ENCODE measurements around the gene ZNF695. TPM values are rescaled to one million over a fixed set of nuclear protein-coding genes. Genes with fewer than 3 reads are reported as not detected.

The ZNF695 gene
- total and polyA plus RNA-seq, 11 donors = 0.06 to 0.53 TPM; not detected in 9

GRCh38 chr1:246954126-246954525 is 53.7 kb downstream of the ZNF695 start:
- intact Hi-C loops (cut with DNase I) = no loop called here
- no peaks in the 10 kb centered on the region for H3K9me3 ChIP-seq
- H3K36me3 ChIP-seq = no peaks in the 10 kb centered on the region
- ATAC-seq (peak in 1 of 4 donors; percentile 36), DNase-seq (no peak)
- no peaks in the 10 kb centered on the region for H3K4me1 ChIP-seq
- WGBS, 4 donors = 72 to 82% (median 75%) methylated on average over 4 of the region's 4 CpGs
- no peaks in the 10 kb centered on the region for H3K27me3 ChIP-seq
- no peak overlapping the region for H3K4me3 ChIP-seq
- H3K27ac ChIP-seq = no peak overlapping the region
- no peak for TF ChIP-seq CTCF (IDR thresholded peaks at IDR 0.05)

- no peaks in the 10 kb centered on the region for H3K27me3 ChIP-seq
Measured at GRCh38 chr1:246951413-246951812, 56.4 kb downstream of the ZNF695 start.

GRCh38 chr1:246949956-246950355 is 57.9 kb downstream of the ZNF695 start:
- ATAC-seq (no peak), DNase-seq (no peak)
- WGBS, 4 donors = 92 to 97% (median 93%) methylated on average over 3 of the region's 3 CpGs
- TF ChIP-seq CTCF (IDR thresholded peaks at IDR 0.05) (no peak), POLR2A (IDR thresholded peaks at IDR 0.05) (no peak)
- no peaks in the 10 kb centered on the region for H3K9me3 ChIP-seq
- peaks cover 0 to 17% (median 2%) of the 10 kb centered on the region in 12 donors for H3K4me1 ChIP-seq
- no peaks in the 10 kb centered on the region for H3K36me3 ChIP-seq
- intact Hi-C loops (cut with DNase I) = no loop called here
- no peak overlapping the region for H3K4me3 ChIP-seq
- no peak overlapping the region for H3K27ac ChIP-seq
- no peaks in the 10 kb centered on the region for H3K27me3 ChIP-seq

More at GRCh38 chr1:246951413-246951812, 56.4 kb downstream of the ZNF695 start:
- Histone ChIP-seq H3K9me3 (no peaks in the 10 kb centered on the region), H3K36me3 (no peaks in the 10 kb centered on the region), H3K4me1 (peaks cover 0 to 17% (median 2%) of the 10 kb centered on the region in 12 donors), H3K27ac (no peak overlapping the region), H3K4me3 (no peak overlapping the region)
- TF ChIP-seq POLR2A (IDR thresholded peaks at IDR 0.05) = no peak
- TF ChIP-seq CTCF (IDR thresholded peaks at IDR 0.05) = no peak
- DNase-seq (no peak), ATAC-seq (no peak)
- intact Hi-C loops (cut with DNase I) = no loop called here
- WGBS, 4 donors = 82 to 96% (median 94%) methylated on average over 4 of the region's 4 CpGs

DNA sequence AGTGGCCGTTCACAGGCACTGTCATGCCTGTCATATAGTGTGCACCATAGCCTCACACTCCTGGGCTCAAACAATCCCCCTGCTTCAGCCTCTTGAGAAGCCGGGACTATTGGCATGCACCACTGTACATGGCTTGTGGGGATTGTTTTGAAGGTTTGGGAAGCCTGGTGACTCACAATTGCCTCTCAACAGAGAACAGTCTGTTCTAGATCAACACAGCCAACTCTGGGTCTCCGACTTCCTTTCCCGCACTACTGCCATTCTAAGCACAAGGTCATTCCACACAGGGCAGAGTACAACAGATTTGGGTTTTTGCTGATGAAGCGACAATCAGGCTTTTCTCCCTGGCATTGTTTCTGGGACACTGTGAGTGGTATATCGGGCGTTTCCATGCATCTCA is 60.6 kb downstream of the ZNF695 start:
- 53 to 75% (median 67%) methylated on average over 7 of the region's 7 CpGs for WGBS, 4 donors
- peak overlapping the region; percentile 36 to 87 (median 68) for H3K27ac ChIP-seq

More for the DNA sequence above, 60.6 kb downstream of the ZNF695 start:
- ATAC-seq (peak; percentile 93 to 98 (median 98)), DNase-seq (peak in 4 of 5 donors; percentile 43 to 78 (median 50))
- H3K27me3 ChIP-seq = no peaks in the 10 kb centered on the region
- peaks cover 0 to 17% (median 2%) of the 10 kb centered on the region in 12 donors for H3K4me1 ChIP-seq
- TF ChIP-seq CTCF (IDR thresholded peaks at IDR 0.05) (no peak), POLR2A (IDR thresholded peaks at IDR 0.05) (no peak)
- intact Hi-C loops (cut with DNase I) = no loop called here
- no peak overlapping the region for H3K4me3 ChIP-seq
- H3K36me3 ChIP-seq = no peaks in the 10 kb centered on the region
- H3K9me3 ChIP-seq = no peaks in the 10 kb centered on the region
